ENCODE data around the gene DSC2.
A peak's percentile ranks its signal among the peaks of the same experiment; 100 is the strongest.

Gene DSC2

GRCh38 chr18:31104444-31104843 lies 2.2 kb upstream of the DSC2 start:
- ATAC-seq (replicated peaks), result no peak
- H3K36me3 Mint-ChIP-seq, result no peaks in the 10 kb centered on the region
- peaks cover 30 to 43% of the 10 kb centered on the region in 2 donors for H3K27me3 Mint-ChIP-seq

GRCh38 chr18:31103423-31103822 lies 1.2 kb upstream of the DSC2 start:
- Mint-ChIP-seq H3K27ac (no peak overlapping the region), H3K36me3 (no peaks in the 10 kb centered on the region), H3K4me3 (no peak overlapping the region), H3K9me3 (no peaks in the 10 kb centered on the region), H3K27me3 (peaks cover 38 to 52% of the 10 kb centered on the region in 2 donors), H3K4me1 (no peaks in the 10 kb centered on the region)
- DNase-seq (no peak), ATAC-seq (replicated peaks) (no peak)

More at GRCh38 chr18:31104444-31104843, 2.2 kb upstream of the DSC2 start:
- no peaks in the 10 kb centered on the region for H3K4me1 Mint-ChIP-seq
- no peak overlapping the region for H3K27ac Mint-ChIP-seq
- no peaks in the 10 kb centered on the region for H3K9me3 Mint-ChIP-seq
- H3K4me3 Mint-ChIP-seq, result no peak overlapping the region
- no peak for DNase-seq

- Mint-ChIP-seq H3K27me3 (peaks cover 38 to 52% of the 10 kb centered on the region in 2 donors), H3K9me3 (no peaks in the 10 kb centered on the region), H3K4me1 (no peaks in the 10 kb centered on the region), H3K36me3 (no peaks in the 10 kb centered on the region), H3K27ac (no peak overlapping the region), H3K4me3 (no peak overlapping the region)
- DNase-seq (no peak), ATAC-seq (replicated peaks) (no peak)
Measured at GRCh38 chr18:31102941-31103340, 720 bp upstream of the DSC2 start.

DNA sequence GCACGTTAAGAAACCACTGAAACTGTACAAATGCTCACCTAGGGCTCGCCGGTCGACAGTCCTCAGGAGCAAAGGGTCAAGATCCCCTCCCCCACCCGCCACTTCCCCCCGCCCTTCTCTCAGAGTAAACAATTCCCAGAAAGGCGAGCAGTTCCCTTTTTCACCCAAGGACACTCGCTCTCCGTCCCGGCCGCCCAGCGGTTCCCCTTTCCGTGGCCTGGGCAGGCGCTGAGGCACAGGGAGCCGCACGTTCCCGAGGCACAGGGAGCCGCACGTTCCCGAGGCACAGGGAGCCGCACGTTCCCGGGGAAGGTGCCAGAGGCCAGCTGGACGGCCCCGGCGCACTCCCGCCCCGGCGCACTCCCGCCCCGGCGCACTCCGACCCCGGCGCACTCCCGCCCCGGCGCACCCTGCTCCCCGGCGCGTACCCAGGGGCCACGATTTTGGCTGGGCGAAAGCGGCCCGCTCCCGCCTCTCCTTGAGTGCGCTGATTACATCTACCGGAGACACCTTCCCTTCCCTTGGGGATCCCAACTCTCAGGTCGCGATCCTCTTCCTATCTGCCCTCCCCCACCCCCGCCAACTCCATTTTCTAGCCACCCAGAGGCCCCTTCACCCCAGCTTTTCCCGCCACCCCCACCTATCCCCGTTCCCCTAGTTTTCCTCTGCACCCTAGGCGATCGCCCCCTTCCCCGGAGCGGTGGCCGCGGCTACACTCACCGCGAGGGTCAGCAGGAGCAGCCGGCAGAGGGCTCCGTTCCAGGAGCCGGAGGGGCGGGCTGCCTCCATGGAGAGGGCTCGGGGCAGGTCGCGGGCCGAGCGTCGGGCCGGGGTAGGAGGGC lies 817 bp downstream of the DSC2 start:
- peak overlapping the region in 1 of 2 donors; percentile 44 for H3K4me3 Mint-ChIP-seq
- no peak overlapping the region for H3K27ac Mint-ChIP-seq

DNA sequence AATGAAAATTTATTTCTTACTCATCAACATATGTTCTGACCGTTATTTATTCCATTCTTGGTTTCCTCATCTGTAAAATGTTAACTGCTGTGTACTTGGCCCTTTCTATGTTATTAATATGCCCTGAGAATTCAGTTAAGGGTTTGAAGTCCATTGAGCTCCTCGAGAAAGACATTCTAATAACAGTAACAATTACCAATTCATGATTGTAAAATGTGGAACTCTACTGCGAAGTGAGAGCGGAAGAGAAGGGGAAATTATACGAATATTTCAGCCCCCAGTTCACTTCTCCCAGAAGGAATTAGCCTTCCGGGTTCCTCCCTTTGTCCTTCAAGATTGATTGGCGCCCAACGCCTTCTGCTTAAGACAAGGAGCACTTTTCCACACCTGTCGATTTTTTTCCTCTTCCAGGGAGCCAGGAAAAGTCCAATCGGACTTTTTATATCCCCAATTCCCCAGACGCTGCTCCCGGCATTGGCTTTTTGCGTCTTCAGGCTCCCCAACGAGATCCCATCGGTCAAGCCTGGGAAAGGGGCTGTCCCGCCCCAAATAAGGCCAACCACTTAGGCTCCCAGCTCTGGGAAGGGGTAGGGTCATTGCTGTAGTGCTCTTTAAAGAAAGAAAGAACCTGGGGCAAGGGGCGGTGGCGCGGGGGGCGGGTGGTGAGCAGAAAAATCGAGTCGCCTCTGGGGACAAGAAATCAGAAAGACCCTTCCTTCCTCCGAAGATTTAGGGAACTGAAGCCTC lies 1.6 kb downstream of the DSC2 start:
- H3K27me3 Mint-ChIP-seq, result peaks cover 38 to 52% of the 10 kb centered on the region in 2 donors
- ATAC-seq (replicated peaks) (no peak), DNase-seq (no peak)
- H3K4me3 Mint-ChIP-seq, result peak overlapping the region in 1 of 2 donors; percentile 44
- no peak overlapping the region for H3K27ac Mint-ChIP-seq
- peaks cover 0 to 3% of the 10 kb centered on the region in 2 donors for H3K9me3 Mint-ChIP-seq
- H3K36me3 Mint-ChIP-seq, result no peaks in the 10 kb centered on the region
- no peaks in the 10 kb centered on the region for H3K4me1 Mint-ChIP-seq

More for the DNA sequence above, 817 bp downstream of the DSC2 start:
- H3K36me3 Mint-ChIP-seq, result no peaks in the 10 kb centered on the region
- peak; percentile 39 to 44 for ATAC-seq (replicated peaks)
- H3K4me1 Mint-ChIP-seq, result no peaks in the 10 kb centered on the region
- H3K27me3 Mint-ChIP-seq, result peaks cover 38 to 52% of the 10 kb centered on the region in 2 donors
- H3K9me3 Mint-ChIP-seq, result peaks cover 0 to 2% of the 10 kb centered on the region in 2 donors
- no peak for DNase-seq

DNA sequence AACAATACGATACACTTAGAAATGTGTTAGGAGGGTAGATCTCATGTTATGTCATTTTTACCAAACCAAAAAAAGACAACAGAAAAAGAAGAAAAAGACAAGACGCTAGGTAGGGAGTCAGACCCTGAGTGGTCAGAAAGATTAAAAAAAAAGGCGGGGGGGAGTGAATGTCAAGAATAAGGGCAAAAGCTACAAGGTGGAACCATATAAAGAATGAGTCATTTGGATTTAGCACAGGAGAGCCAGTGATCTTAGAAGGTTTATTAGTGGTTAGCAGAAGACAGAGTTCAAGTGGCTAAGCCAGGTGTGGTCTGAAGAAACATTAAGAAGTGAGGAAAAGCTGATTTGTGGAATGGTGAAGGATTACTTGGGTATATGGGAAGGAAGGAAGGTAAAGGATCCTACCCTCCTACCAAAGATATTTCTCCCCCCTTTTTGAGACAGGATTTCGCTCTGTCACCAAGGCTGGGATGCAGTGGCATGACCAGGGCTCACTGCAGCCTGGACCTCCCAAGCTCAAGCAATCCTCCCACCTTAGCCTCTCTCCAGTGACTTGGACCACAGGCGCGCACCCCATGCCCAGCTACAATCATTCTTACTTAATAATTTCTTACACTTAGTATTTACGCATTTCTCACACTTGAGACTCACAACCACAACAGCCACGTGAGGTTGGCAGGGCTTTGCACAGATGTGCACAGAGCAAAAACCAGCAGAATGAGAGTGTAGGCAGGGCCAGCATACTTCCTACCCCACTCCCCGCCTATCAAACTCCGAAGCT lies 2.6 kb downstream of the DSC2 start:
- Mint-ChIP-seq H3K27ac (no peak overlapping the region), H3K36me3 (no peaks in the 10 kb centered on the region), H3K4me3 (no peak overlapping the region), H3K27me3 (peaks cover 38 to 52% of the 10 kb centered on the region in 2 donors), H3K4me1 (no peaks in the 10 kb centered on the region), H3K9me3 (peaks cover 0 to 4% of the 10 kb centered on the region in 2 donors)
- no peak for DNase-seq
- ATAC-seq (replicated peaks), result no peak

DNA sequence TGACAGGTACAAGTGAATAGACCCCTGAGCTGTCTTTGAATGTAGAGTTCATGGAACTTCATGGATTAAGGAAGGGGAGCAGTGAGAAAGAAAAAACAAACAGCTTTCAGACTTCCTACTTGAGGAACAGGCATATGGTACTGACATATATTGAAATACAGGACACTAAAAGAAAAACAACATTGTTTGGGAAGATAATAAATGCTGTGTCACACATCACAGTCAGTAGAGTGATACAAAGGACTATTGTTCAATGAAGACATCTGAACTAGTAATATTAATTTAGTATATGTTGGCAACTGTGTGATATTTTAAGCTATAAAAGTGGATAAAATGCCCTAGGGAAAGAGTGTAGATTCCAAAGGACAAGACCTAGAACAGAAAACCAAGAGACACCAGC lies 3.3 kb downstream of the DSC2 start:
- ATAC-seq (replicated peaks), result no peak
- DNase-seq, result no peak
- Mint-ChIP-seq H3K27ac (no peak overlapping the region), H3K4me1 (no peaks in the 10 kb centered on the region), H3K9me3 (peaks cover 0 to 4% of the 10 kb centered on the region in 2 donors), H3K4me3 (no peak overlapping the region), H3K36me3 (no peaks in the 10 kb centered on the region), H3K27me3 (peaks cover 38 to 52% of the 10 kb centered on the region in 2 donors)

GRCh38 chr18:31097666-31098065 lies 4.6 kb downstream of the DSC2 start:
- H3K27ac Mint-ChIP-seq, result no peak overlapping the region
- DNase-seq (no peak), ATAC-seq (replicated peaks) (no peak)
- H3K4me1 Mint-ChIP-seq, result no peaks in the 10 kb centered on the region
- H3K4me3 Mint-ChIP-seq, result no peak overlapping the region
- H3K27me3 Mint-ChIP-seq, result peaks cover 31 to 41% of the 10 kb centered on the region in 2 donors
- H3K36me3 Mint-ChIP-seq, result no peaks in the 10 kb centered on the region
- H3K9me3 Mint-ChIP-seq, result peaks cover 0 to 5% of the 10 kb centered on the region in 2 donors

DNA sequence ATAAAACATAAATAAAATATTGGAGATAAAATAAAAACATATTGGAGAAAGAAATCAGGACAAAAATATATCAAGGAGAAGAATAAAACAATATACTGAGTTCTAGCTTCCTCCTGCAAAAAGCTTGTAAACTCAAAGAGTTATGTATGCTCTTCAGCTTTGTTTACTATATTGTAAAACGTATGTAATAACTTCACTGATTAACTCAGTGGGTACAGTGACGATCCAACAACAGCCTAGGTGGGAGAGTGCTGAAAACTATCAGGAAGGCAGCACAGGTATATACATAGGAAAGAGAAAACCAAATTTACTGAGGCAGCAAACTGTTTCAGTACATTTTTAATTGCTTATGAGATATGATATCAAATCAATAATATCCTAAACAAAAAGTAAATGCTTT lies 8.3 kb downstream of the DSC2 start:
- H3K4me1 Mint-ChIP-seq, result no peaks in the 10 kb centered on the region
- ATAC-seq (replicated peaks), result no peak

DNA sequence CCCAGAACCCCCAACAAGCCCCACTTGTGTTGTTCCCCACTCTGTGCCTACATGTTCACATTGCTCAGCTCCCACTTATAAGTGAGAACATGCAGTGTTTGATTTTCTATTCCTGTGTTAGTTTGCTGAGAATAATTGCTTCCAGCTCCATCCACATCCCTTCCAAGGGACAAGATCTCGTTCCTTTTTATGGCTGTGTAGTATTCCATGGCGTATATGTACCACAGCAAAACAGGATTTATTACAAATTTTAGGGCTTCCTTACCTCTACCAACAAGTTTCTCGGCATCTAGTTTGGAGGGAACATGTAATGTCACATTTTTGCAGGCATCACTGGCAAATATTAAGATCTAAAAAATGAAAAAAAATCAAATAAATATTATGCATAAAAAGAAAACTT lies 8.9 kb downstream of the DSC2 start:
- Mint-ChIP-seq H3K27ac (no peak overlapping the region), H3K4me1 (no peaks in the 10 kb centered on the region), H3K27me3 (no peaks in the 10 kb centered on the region), H3K36me3 (no peaks in the 10 kb centered on the region), H3K9me3 (peaks cover 0 to 5% of the 10 kb centered on the region in 2 donors), H3K4me3 (no peak overlapping the region)
- no peak for DNase-seq
- no peak for ATAC-seq (replicated peaks)

More for the DNA sequence above, 8.3 kb downstream of the DSC2 start:
- no peaks in the 10 kb centered on the region for H3K36me3 Mint-ChIP-seq
- H3K27ac Mint-ChIP-seq, result no peak overlapping the region
- H3K9me3 Mint-ChIP-seq, result peaks cover 0 to 5% of the 10 kb centered on the region in 2 donors
- H3K27me3 Mint-ChIP-seq, result peaks cover 3 to 4% of the 10 kb centered on the region in 2 donors
- H3K4me3 Mint-ChIP-seq, result no peak overlapping the region
- DNase-seq, result no peak

GRCh38 chr18:31091350-31091749 lies 10.9 kb downstream of the DSC2 start:
- Mint-ChIP-seq H3K9me3 (peaks cover 0 to 3% of the 10 kb centered on the region in 2 donors), H3K27me3 (no peaks in the 10 kb centered on the region), H3K36me3 (no peaks in the 10 kb centered on the region), H3K4me3 (no peak overlapping the region), H3K4me1 (no peaks in the 10 kb centered on the region), H3K27ac (no peak overlapping the region)
- ATAC-seq (replicated peaks), result no peak
- DNase-seq, result no peak

GRCh38 chr18:31088532-31088931 lies 13.7 kb downstream of the DSC2 start:
- Mint-ChIP-seq H3K27me3 (no peaks in the 10 kb centered on the region), H3K36me3 (no peaks in the 10 kb centered on the region), H3K9me3 (peaks cover 0 to 2% of the 10 kb centered on the region in 2 donors), H3K27ac (no peak overlapping the region), H3K4me1 (no peaks in the 10 kb centered on the region), H3K4me3 (no peak overlapping the region)
- DNase-seq, result no peak
- no peak for ATAC-seq (replicated peaks)

DNA sequence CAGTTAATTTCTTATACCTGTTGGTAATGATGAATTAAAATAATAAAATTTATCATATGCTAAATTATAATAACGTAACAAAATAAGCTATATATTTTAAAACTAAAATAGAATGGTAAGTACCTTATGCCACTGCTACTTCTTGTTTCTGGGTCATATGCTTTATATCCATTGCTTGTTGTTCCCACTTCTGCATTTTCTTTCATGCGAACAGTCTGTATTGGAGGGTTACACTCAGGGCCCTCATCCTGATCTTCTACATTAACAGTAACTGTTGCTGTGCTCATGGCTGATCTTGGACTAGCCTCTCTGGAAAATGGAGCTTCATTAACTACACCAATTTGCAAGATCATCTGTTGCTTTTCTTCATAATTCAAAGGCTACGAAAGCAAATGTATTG lies 22.2 kb downstream of the DSC2 start:
- H3K4me3 Mint-ChIP-seq, result no peak overlapping the region
- no peak overlapping the region for H3K27ac Mint-ChIP-seq
- H3K36me3 Mint-ChIP-seq, result no peaks in the 10 kb centered on the region
- DNase-seq (no peak), ATAC-seq (replicated peaks) (no peak)
- H3K9me3 Mint-ChIP-seq, result peaks cover 0 to 4% of the 10 kb centered on the region in 2 donors
- H3K4me1 Mint-ChIP-seq, result no peaks in the 10 kb centered on the region
- no peaks in the 10 kb centered on the region for H3K27me3 Mint-ChIP-seq

GRCh38 chr18:31077878-31078277 lies 24.3 kb downstream of the DSC2 start:
- H3K27me3 Mint-ChIP-seq, result no peaks in the 10 kb centered on the region
- no peak for ATAC-seq (replicated peaks)
- H3K36me3 Mint-ChIP-seq, result no peaks in the 10 kb centered on the region
- no peak overlapping the region for H3K27ac Mint-ChIP-seq
- no peak overlapping the region for H3K4me3 Mint-ChIP-seq
- peaks cover 0 to 5% of the 10 kb centered on the region in 2 donors for H3K9me3 Mint-ChIP-seq
- no peaks in the 10 kb centered on the region for H3K4me1 Mint-ChIP-seq
- DNase-seq, result no peak

Data from stimulated activated naive B cell treated with anti-CD40 and anti-IgM and Interleukin-4, amounts not matched to agents 10 μg/mL and 1 μg/mL and 100 μg/mL, for 72 hours (primary cell).